ENCODE data around the gene CENPW.

DNA sequence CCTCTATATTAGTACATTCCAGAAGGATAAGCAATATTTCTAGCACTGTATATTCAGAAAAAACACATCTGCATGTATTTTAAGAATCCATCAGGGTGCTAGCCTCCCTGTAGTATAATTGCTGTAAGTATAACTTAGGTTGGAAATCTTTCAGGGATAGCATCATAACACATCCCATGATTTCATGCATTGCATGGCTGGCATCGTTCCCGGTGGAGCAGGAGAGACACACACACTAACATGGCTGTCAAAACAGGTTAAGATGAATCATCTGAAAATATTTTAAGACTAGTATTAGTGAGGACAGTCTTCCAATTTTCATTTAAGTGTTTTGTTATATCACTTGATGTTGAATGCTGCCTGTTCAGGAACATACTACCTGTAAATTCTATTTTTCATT lies 32.1 kb upstream of the CENPW start:
- TF ChIP-seq, protein P1, sequence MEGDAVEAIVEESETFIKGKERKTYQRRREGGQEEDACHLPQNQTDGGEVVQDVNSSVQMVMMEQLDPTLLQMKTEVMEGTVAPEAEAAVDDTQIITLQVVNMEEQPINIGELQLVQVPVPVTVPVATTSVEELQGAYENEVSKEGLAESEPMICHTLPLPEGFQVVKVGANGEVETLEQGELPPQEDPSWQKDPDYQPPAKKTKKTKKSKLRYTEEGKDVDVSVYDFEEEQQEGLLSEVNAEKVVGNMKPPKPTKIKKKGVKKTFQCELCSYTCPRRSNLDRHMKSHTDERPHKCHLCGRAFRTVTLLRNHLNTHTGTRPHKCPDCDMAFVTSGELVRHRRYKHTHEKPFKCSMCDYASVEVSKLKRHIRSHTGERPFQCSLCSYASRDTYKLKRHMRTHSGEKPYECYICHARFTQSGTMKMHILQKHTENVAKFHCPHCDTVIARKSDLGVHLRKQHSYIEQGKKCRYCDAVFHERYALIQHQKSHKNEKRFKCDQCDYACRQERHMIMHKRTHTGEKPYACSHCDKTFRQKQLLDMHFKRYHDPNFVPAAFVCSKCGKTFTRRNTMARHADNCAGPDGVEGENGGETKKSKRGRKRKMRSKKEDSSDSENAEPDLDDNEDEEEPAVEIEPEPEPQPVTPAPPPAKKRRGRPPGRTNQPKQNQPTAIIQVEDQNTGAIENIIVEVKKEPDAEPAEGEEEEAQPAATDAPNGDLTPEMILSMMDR (IDR thresholded peaks at IDR 0.05): no peak
- TF ChIP-seq POLR2A (IDR thresholded peaks at IDR 0.05): no peak

Data from adrenal gland (tissue), 5 donors.